ENCODE data around the gene IPCEF1.
A peak's percentile ranks its signal among the peaks of the same experiment; 100 is the strongest.

The IPCEF1 gene

GRCh38 chr6:154164397-154164796 is 192.2 kb downstream of the IPCEF1 start:
- no peak for TF ChIP-seq CTCF (IDR thresholded peaks at IDR 0.05; ENCODE audit: low read length, missing control alignments)
- no peak overlapping the region for H3K4me3 ChIP-seq (replicated peaks; ENCODE audit: low read depth, low read length)
- DNase-seq (ENCODE audit: low read depth) = peak; percentile 94

- no peak for TF ChIP-seq CTCF (IDR thresholded peaks at IDR 0.05; ENCODE audit: low read length, missing control alignments)
- no peak for DNase-seq (ENCODE audit: low read depth)
- no peak overlapping the region for H3K4me3 ChIP-seq (replicated peaks; ENCODE audit: low read depth, low read length)
These were observed 194.9 kb downstream of the IPCEF1 start for GRCh38 chr6:154161689-154162088.

- DNase-seq (ENCODE audit: low read depth) = no peak
- no peak for TF ChIP-seq CTCF (IDR thresholded peaks at IDR 0.05; ENCODE audit: low read length, missing control alignments)
- no peak overlapping the region for H3K4me3 ChIP-seq (replicated peaks; ENCODE audit: low read depth, low read length)
These were observed 197.5 kb downstream of the IPCEF1 start for GRCh38 chr6:154159126-154159525.

GRCh38 chr6:154157706-154158105 is 198.9 kb downstream of the IPCEF1 start:
- no peak overlapping the region for H3K4me3 ChIP-seq (replicated peaks; ENCODE audit: low read depth, low read length)
- no peak for DNase-seq (ENCODE audit: low read depth)
- no peak for TF ChIP-seq CTCF (IDR thresholded peaks at IDR 0.05; ENCODE audit: low read length, missing control alignments)

GRCh38 chr6:154157082-154157481 is 199.5 kb downstream of the IPCEF1 start:
- no peak for DNase-seq (ENCODE audit: low read depth)
- H3K4me3 ChIP-seq (replicated peaks; ENCODE audit: low read depth, low read length) = no peak overlapping the region
- no peak for TF ChIP-seq CTCF (IDR thresholded peaks at IDR 0.05; ENCODE audit: low read length, missing control alignments)

- peak; percentile 76 for TF ChIP-seq CTCF (IDR thresholded peaks at IDR 0.05; ENCODE audit: low read length, missing control alignments)
- DNase-seq (ENCODE audit: low read depth) = peak; percentile 46
- H3K4me3 ChIP-seq (replicated peaks; ENCODE audit: low read depth, low read length) = no peak overlapping the region
These were observed 200.3 kb downstream of the IPCEF1 start for GRCh38 chr6:154156135-154156896.
